Endothelial cell of umbilical vein (primary cell): ENCODE results near the gene ULK4. TPM values are rescaled to one million over a fixed set of nuclear protein-coding genes. Genes with fewer than 3 reads are reported as not detected.

ENCODE experiments used
- BruUV-seq: library from RNA; stranded (reverse); fragments of 400-500 nt; replicated peaks from 2 replicates; lab custom pipeline; 2021; lab: Mats Ljungman, UMichigan
- CTCF ChIA-PET: fragments of 300-600, 350-600 bp; sonication (Branson Sonifier 250); formaldehyde crosslinking; loops from one replicate; lab custom pipeline; 2021; ENCODE audit warnings: antibody characterized with exemption, inconsistent platforms; lab: Charles Lee
- POLR2A ChIA-PET: fragments of 300-600, 350-600 bp; sonication (Branson Sonifier 250); formaldehyde crosslinking; loops from one replicate; lab custom pipeline; 2021; ENCODE audit warnings: antibody characterized with exemption, inconsistent platforms; lab: Charles Lee
- DNase-seq: peaks from one replicate; pipeline ENCODE4 v3.0.0-alpha.2; 2011; ENCODE audit warnings: low read depth, low spot score
- FAIRE-seq: peaks from 2 replicates; lab custom pipeline; 2011; peaks lifted over from hg19 to GRCh38; lab: Jason Lieb, UNC
- H2AFZ ChIP-seq: 2 replicates; pipeline ENCODE4 v1.6.0; 2012; ENCODE audit warnings: low read depth, low read length, control low read depth, inconsistent platforms
- H3K27ac ChIP-seq: 2 replicates; pipeline ENCODE4 v1.5.1; 2011; ENCODE audit warnings: low read depth, mild to moderate bottlenecking, control low read depth, low read length, moderate library complexity; ENCODE audit not compliant: insufficient read depth
- H3K27me3 ChIP-seq, 2 experiments: 2 replicates each; pipeline versions ENCODE4 v1.6.0 to v1.6.1; 2011; ENCODE audit warnings: low read length in 2 of 2, mixed read lengths in 1 of 2; ENCODE audit not compliant: control insufficient read depth in 2 of 2, insufficient read depth in 2 of 2
- H3K36me3 ChIP-seq, 2 experiments: 2 replicates in 1 of 2; 3 replicates in 1 of 2; pipeline ENCODE4 v1.5.1; 2011; ENCODE audit warnings: low read length in 2 of 2, mild to moderate bottlenecking in 1 of 2, moderate library complexity in 1 of 2; ENCODE audit not compliant: control insufficient read depth in 2 of 2, insufficient read depth in 2 of 2; ENCODE audit errors: extremely low read depth in 1 of 2
- H3K4me1 ChIP-seq: 3 replicates; pipeline ENCODE4 v1.5.1; 2011; ENCODE audit warnings: mild to moderate bottlenecking, low read length; ENCODE audit not compliant: control insufficient read depth, insufficient read depth; ENCODE audit errors: extremely low read depth
- H3K4me2 ChIP-seq: 2 replicates; pipeline ENCODE4 v1.6.1; 2011; ENCODE audit warnings: low read length, control low read depth, mixed read lengths; ENCODE audit not compliant: insufficient read depth
- H3K4me3 ChIP-seq, 3 experiments: fragments of 200-600 bp in 1 of 3; sonication (generic), shearing (Covaris generic) in 1 of 3; replicated peaks in 1 of 3; 2 replicates each; pipeline ENCODE4 v1.5.1; 2011 to 2016; ENCODE audit warnings: control low read depth in 3 of 3, low read length in 3 of 3, mild to moderate bottlenecking in 2 of 3, inconsistent platforms in 1 of 3, low read depth in 1 of 3, moderate library complexity in 1 of 3; ENCODE audit not compliant: insufficient read depth in 1 of 3
- H3K79me2 ChIP-seq: 2 replicates; pipeline ENCODE4 v1.6.0; 2012; ENCODE audit warnings: low read length, inconsistent platforms; ENCODE audit not compliant: control insufficient read depth, insufficient read depth
- H3K9ac ChIP-seq: replicated peaks from 2 replicates; pipeline ENCODE3; 2011; ENCODE audit warnings: low read length, control low read depth; ENCODE audit not compliant: insufficient read depth; ENCODE audit errors: extremely low read depth
- H3K9me1 ChIP-seq: replicated peaks from 3 replicates; pipeline ENCODE4 v1.6.0; 2011; ENCODE audit warnings: mild to moderate bottlenecking, low read length; ENCODE audit not compliant: control insufficient read depth, insufficient read depth; ENCODE audit errors: extremely low read depth
- H3K9me3 ChIP-seq: replicated peaks from 2 replicates; pipeline ENCODE4 v1.5.1; 2012; ENCODE audit warnings: low read length, inconsistent platforms; ENCODE audit not compliant: control insufficient read depth, insufficient read depth
- H4K20me1 ChIP-seq: replicated peaks from 2 replicates; pipeline ENCODE3; 2011; ENCODE audit warnings: mild to moderate bottlenecking, low read length; ENCODE audit not compliant: control insufficient read depth, insufficient read depth; ENCODE audit errors: extremely low read depth
- EZH2 ChIP-seq: IDR thresholded peaks from 2 replicates; pipeline ENCODE4 v1.6.1; 2012; ENCODE audit warnings: borderline replicate concordance, low read depth, mild to moderate bottlenecking, moderate library complexity, low read length, inconsistent platforms; ENCODE audit not compliant: severe bottlenecking
- FOS ChIP-seq: IDR thresholded peaks from 2 replicates; pipeline ENCODE4 v1.6.1; 2011; ENCODE audit warnings: mild to moderate bottlenecking, low read length, moderate library complexity, borderline replicate concordance; ENCODE audit not compliant: insufficient read depth
- GATA2 ChIP-seq: IDR thresholded peaks from 2 replicates; pipeline ENCODE4 v1.7.0; 2011; ENCODE audit warnings: low read depth, mild to moderate bottlenecking, moderate library complexity, mixed read lengths, low read length; ENCODE audit not compliant: insufficient read length, insufficient read depth
- JUN ChIP-seq: IDR thresholded peaks from 2 replicates; pipeline ENCODE4 v1.6.1; 2011; ENCODE audit warnings: borderline replicate concordance, low read depth; ENCODE audit not compliant: insufficient read length, insufficient read depth
- POLR2A ChIP-seq: IDR thresholded peaks from 2 replicates; pipeline ENCODE4 v1.6.1; 2012; ENCODE audit warnings: low read depth, mild to moderate bottlenecking, control low read depth, low read length
- POLR2AphosphoS5 ChIP-seq: IDR thresholded peaks from 2 replicates; pipeline ENCODE4 v1.6.1; 2012; ENCODE audit warnings: low read depth, mild to moderate bottlenecking, control low read depth, low read length, moderate library complexity; ENCODE audit not compliant: insufficient read depth
- dilution Hi-C: fragments of 300-500 bp; cut with MboI; formaldehyde crosslinking; loops from one replicate; pipeline ENCODE4 v1.15.0; 2019; ENCODE audit warnings: low sequenced_read_pairs; ENCODE audit not compliant: extremely low pct_ligation_motif_present
- intact Hi-C: fragments of 100-400 bp; cut with micrococcal nuclease; formaldehyde crosslinking; loops from one replicate; pipeline ENCODE4 v1.10.0; 2022
- polyA plus RNA-seq, 4 experiments: library from polyadenylated mRNA; depleted of rRNA in 3 of 4; stranded (reverse) in 3 of 4; unstranded in 1 of 4; fragments of >200 nt; gene quantifications; 2 replicates each; pipeline versions ENCODE4 v1.2.1 to v1.2.3, GENCODE V29; 2011 to 2012; ENCODE audit warnings: missing spikeins in 1 of 4
- total RNA-seq: library from RNA; stranded (reverse); gene quantifications from 2 replicates; pipeline ENCODE4 v1.2.3, GENCODE V29; 2021
- TF ChIP-seq, protein P1 (sequence below), 2 donors: IDR thresholded peaks; 1 replicate in 1 of 2; 2 replicates in 1 of 2; pipeline ENCODE4 v1.5.1; 2011; ENCODE audit warnings: low read length in 2 of 2, mild to moderate bottlenecking in 2 of 2, moderate library complexity in 2 of 2, control low read depth in 1 of 2, inconsistent platforms in 1 of 2, low read depth in 1 of 2; ENCODE audit not compliant: insufficient read depth in 1 of 2; ENCODE audit errors: extremely low read depth in 1 of 2

Gene ULK4
- total and polyA plus RNA-seq, 2 donors (not counting 3 experiments of a cell fraction or from before 2014, with no cell fraction given): 3.3 to 16.0 TPM

GRCh38 chr3:41328926-41329325 is 633.0 kb downstream of the ULK4 start:
- Histone ChIP-seq H4K20me1 (no peaks in the 10 kb centered on the region), H3K9me1 (no peaks in the 10 kb centered on the region), H3K4me2 (no peak overlapping the region), H3K36me3 (no peaks in the 10 kb centered on the region), H2AFZ (no peak overlapping the region), H3K27ac (no peak overlapping the region), H3K9ac (no peak overlapping the region), H3K9me3 (no peaks in the 10 kb centered on the region), H3K4me3 (no peak overlapping the region), H3K4me1 (no peaks in the 10 kb centered on the region), H3K27me3 (no peaks in the 10 kb centered on the region), H3K79me2 (no peaks in the 10 kb centered on the region)
- intact Hi-C loops (no loop called here), dilution Hi-C loops (no loop called here)
- CTCF ChIA-PET: no interaction called here
- DNase-seq (no peak), FAIRE-seq (no peak)
- no peak for TF ChIP-seq FOS
- no peak for TF ChIP-seq POLR2A
- TF ChIP-seq POLR2AphosphoS5: no peak
- TF ChIP-seq, protein P1, sequence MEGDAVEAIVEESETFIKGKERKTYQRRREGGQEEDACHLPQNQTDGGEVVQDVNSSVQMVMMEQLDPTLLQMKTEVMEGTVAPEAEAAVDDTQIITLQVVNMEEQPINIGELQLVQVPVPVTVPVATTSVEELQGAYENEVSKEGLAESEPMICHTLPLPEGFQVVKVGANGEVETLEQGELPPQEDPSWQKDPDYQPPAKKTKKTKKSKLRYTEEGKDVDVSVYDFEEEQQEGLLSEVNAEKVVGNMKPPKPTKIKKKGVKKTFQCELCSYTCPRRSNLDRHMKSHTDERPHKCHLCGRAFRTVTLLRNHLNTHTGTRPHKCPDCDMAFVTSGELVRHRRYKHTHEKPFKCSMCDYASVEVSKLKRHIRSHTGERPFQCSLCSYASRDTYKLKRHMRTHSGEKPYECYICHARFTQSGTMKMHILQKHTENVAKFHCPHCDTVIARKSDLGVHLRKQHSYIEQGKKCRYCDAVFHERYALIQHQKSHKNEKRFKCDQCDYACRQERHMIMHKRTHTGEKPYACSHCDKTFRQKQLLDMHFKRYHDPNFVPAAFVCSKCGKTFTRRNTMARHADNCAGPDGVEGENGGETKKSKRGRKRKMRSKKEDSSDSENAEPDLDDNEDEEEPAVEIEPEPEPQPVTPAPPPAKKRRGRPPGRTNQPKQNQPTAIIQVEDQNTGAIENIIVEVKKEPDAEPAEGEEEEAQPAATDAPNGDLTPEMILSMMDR (IDR thresholded peaks at IDR 0.05; ENCODE audit: extremely low read depth in 1 of 2, insufficient read depth in 1 of 2, low read depth in 1 of 2, low read length in 2 of 2): no peak
- POLR2A ChIA-PET: no interaction called here
- no TSS peak for BruUV-seq

GRCh38 chr3:41327718-41328117 is 634.2 kb downstream of the ULK4 start:
- dilution Hi-C loops: no loop called here
- no peak overlapping the region for H2AFZ ChIP-seq
- H3K27me3 ChIP-seq: no peaks in the 10 kb centered on the region
- POLR2A ChIA-PET: no interaction called here
- no peaks in the 10 kb centered on the region for H3K9me3 ChIP-seq
- no peaks in the 10 kb centered on the region for H3K79me2 ChIP-seq
- H3K4me2 ChIP-seq: no peak overlapping the region
- H4K20me1 ChIP-seq: no peaks in the 10 kb centered on the region
- no peak overlapping the region for H3K4me3 ChIP-seq
- DNase-seq (no peak), FAIRE-seq (no peak)
- no peak for TF ChIP-seq POLR2A
- no peak for TF ChIP-seq GATA2
- no peak for TF ChIP-seq EZH2
- TF ChIP-seq POLR2AphosphoS5: no peak
- no peak for TF ChIP-seq JUN
- TF ChIP-seq, protein P1 (IDR thresholded peaks at IDR 0.05; ENCODE audit: extremely low read depth in 1 of 2, insufficient read depth in 1 of 2, low read depth in 1 of 2, low read length in 2 of 2): no peak
- no peaks in the 10 kb centered on the region for H3K36me3 ChIP-seq
- CTCF ChIA-PET: no interaction called here
- intact Hi-C loops: no loop called here
- H3K9me1 ChIP-seq: no peaks in the 10 kb centered on the region
- H3K4me1 ChIP-seq: no peaks in the 10 kb centered on the region
- no TSS peak for BruUV-seq
- no peak overlapping the region for H3K9ac ChIP-seq
- H3K27ac ChIP-seq: no peak overlapping the region
